H1 (cell line): ENCODE measurements around the gene ATP2B3. TPM values are rescaled to one million over a fixed set of nuclear protein-coding genes. Genes with fewer than 3 reads are reported as not detected.

Experiments used
- CBX5 ChIP-seq: fragments of 300-800, 300-1000 bp; sonication (generic); IDR thresholded peaks from 2 replicates; pipeline ENCODE4 v1.7.1; 2016; ENCODE audit warnings: antibody characterized with exemption, low read length, low read depth
- CEBPB ChIP-seq: IDR thresholded peaks from 2 replicates; pipeline ENCODE4 v1.6.1; 2012; ENCODE audit warnings: low read depth, low read length
- CREB1 ChIP-seq: IDR thresholded peaks from 2 replicates; pipeline ENCODE4 v1.6.1; 2012; ENCODE audit warnings: inconsistent platforms
- GTF2F1 ChIP-seq: IDR thresholded peaks from 2 replicates; pipeline ENCODE4 v1.6.1; 2012; ENCODE audit warnings: low read depth, low read length, improper control_type of control experiment, borderline replicate concordance
- KDM4A ChIP-seq: IDR thresholded peaks from one replicate; pipeline ENCODE4 v1.7.1; 2012; ENCODE audit warnings: low read depth, mild to moderate bottlenecking, moderate library complexity, low read length, inconsistent platforms; ENCODE audit not compliant: severe bottlenecking
- NANOG ChIP-seq: IDR thresholded peaks from 2 replicates; pipeline ENCODE4 v1.6.1; 2011; ENCODE audit warnings: low read length, low read depth, mild to moderate bottlenecking, inconsistent platforms; ENCODE audit not compliant: insufficient read depth, poor library complexity, severe bottlenecking
- RAD21 ChIP-seq, 2 experiments: IDR thresholded peaks in 1 of 2; conservative IDR thresholded peaks in 1 of 2; 2 replicates each; pipeline ENCODE4 v1.6.1; 2011; ENCODE audit warnings: low read depth in 2 of 2, low read length in 2 of 2, improper control_type of control experiment in 1 of 2, inconsistent platforms in 1 of 2, mild to moderate bottlenecking in 1 of 2, moderate library complexity in 1 of 2
- RXRA ChIP-seq: IDR thresholded peaks from 2 replicates; pipeline ENCODE4 v1.6.1; 2011; ENCODE audit warnings: low read depth, mild to moderate bottlenecking, low read length, moderate library complexity; ENCODE audit not compliant: insufficient read depth
- SIRT6 ChIP-seq: IDR thresholded peaks from one replicate; pipeline ENCODE4 v1.7.1; 2012; ENCODE audit warnings: low read length, inconsistent platforms
- SP1 ChIP-seq: IDR thresholded peaks from 2 replicates; pipeline ENCODE4 v1.6.1; 2011; ENCODE audit warnings: low read depth, low read length
- SP2 ChIP-seq: IDR thresholded peaks from 2 replicates; pipeline ENCODE4 v1.6.1; 2012; ENCODE audit warnings: mild to moderate bottlenecking, low read length, inconsistent platforms
- TAF1 ChIP-seq: IDR thresholded peaks from 2 replicates; pipeline ENCODE4 v1.6.1; 2011; ENCODE audit warnings: mild to moderate bottlenecking, low read depth, low read length
- polyA plus RNA-seq, 7 experiments: library from polyadenylated mRNA; depleted of rRNA in 3 of 7; stranded (reverse) in 5 of 7; unstranded in 2 of 7; fragments of >200 nt in 5 of 7; fragments of 200-250 nt in 2 of 7; gene quantifications; 1 replicate in 5 of 7; 2 replicates in 1 of 7; 4 replicates in 1 of 7; pipeline versions ENCODE4 v1.2.1 to v1.2.3, GENCODE V29; 2011 to 2013; ENCODE audit warnings: missing spikeins in 2 of 7, mixed read lengths in 2 of 7
- total RNA-seq: library from RNA; stranded (reverse); fragmentation: NEBNext Ultra II Directional; extraction: Animal tissue kit (Norgen Biotek cat#: 25700); gene quantifications from 2 replicates; pipeline ENCODE4 v1.2.1, GENCODE V29; 2021
- TF ChIP-seq, protein P1 (sequence below): fragments of 300-600 bp; sonication (generic); IDR thresholded peaks from 2 replicates; pipeline ENCODE4 v1.7.1; 2012; ENCODE audit warnings: low read length, moderate library complexity, mild to moderate bottlenecking, inconsistent platforms; ENCODE audit not compliant: insufficient replicate concordance

Gene ATP2B3
- total and polyA plus RNA-seq, 2 of the 8 experiments (the other 6 are each of a cell fraction or from before 2014, with no cell fraction given), result 0.14 to 0.19 TPM

DNA sequence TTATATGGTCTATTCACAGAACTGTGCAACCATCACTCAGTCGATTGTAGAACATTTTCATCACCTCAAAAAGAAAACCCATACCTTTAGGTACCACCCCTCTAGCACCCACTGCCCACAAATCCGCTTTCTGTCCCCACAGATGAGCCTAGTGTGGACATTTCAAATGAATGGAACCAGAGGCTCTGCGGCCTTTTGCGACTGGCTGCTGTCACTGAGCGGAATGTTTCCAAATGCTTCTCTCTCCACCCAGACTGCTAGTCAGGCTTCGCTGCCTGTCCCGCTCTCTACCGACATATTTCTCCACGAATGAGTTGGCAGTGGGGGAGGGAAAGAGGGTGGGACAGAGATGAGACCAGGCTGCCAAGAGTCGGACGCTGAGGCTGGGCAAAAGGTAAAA lies 24.4 kb upstream of the ATP2B3 start (continued):
- TF ChIP-seq, protein P1, sequence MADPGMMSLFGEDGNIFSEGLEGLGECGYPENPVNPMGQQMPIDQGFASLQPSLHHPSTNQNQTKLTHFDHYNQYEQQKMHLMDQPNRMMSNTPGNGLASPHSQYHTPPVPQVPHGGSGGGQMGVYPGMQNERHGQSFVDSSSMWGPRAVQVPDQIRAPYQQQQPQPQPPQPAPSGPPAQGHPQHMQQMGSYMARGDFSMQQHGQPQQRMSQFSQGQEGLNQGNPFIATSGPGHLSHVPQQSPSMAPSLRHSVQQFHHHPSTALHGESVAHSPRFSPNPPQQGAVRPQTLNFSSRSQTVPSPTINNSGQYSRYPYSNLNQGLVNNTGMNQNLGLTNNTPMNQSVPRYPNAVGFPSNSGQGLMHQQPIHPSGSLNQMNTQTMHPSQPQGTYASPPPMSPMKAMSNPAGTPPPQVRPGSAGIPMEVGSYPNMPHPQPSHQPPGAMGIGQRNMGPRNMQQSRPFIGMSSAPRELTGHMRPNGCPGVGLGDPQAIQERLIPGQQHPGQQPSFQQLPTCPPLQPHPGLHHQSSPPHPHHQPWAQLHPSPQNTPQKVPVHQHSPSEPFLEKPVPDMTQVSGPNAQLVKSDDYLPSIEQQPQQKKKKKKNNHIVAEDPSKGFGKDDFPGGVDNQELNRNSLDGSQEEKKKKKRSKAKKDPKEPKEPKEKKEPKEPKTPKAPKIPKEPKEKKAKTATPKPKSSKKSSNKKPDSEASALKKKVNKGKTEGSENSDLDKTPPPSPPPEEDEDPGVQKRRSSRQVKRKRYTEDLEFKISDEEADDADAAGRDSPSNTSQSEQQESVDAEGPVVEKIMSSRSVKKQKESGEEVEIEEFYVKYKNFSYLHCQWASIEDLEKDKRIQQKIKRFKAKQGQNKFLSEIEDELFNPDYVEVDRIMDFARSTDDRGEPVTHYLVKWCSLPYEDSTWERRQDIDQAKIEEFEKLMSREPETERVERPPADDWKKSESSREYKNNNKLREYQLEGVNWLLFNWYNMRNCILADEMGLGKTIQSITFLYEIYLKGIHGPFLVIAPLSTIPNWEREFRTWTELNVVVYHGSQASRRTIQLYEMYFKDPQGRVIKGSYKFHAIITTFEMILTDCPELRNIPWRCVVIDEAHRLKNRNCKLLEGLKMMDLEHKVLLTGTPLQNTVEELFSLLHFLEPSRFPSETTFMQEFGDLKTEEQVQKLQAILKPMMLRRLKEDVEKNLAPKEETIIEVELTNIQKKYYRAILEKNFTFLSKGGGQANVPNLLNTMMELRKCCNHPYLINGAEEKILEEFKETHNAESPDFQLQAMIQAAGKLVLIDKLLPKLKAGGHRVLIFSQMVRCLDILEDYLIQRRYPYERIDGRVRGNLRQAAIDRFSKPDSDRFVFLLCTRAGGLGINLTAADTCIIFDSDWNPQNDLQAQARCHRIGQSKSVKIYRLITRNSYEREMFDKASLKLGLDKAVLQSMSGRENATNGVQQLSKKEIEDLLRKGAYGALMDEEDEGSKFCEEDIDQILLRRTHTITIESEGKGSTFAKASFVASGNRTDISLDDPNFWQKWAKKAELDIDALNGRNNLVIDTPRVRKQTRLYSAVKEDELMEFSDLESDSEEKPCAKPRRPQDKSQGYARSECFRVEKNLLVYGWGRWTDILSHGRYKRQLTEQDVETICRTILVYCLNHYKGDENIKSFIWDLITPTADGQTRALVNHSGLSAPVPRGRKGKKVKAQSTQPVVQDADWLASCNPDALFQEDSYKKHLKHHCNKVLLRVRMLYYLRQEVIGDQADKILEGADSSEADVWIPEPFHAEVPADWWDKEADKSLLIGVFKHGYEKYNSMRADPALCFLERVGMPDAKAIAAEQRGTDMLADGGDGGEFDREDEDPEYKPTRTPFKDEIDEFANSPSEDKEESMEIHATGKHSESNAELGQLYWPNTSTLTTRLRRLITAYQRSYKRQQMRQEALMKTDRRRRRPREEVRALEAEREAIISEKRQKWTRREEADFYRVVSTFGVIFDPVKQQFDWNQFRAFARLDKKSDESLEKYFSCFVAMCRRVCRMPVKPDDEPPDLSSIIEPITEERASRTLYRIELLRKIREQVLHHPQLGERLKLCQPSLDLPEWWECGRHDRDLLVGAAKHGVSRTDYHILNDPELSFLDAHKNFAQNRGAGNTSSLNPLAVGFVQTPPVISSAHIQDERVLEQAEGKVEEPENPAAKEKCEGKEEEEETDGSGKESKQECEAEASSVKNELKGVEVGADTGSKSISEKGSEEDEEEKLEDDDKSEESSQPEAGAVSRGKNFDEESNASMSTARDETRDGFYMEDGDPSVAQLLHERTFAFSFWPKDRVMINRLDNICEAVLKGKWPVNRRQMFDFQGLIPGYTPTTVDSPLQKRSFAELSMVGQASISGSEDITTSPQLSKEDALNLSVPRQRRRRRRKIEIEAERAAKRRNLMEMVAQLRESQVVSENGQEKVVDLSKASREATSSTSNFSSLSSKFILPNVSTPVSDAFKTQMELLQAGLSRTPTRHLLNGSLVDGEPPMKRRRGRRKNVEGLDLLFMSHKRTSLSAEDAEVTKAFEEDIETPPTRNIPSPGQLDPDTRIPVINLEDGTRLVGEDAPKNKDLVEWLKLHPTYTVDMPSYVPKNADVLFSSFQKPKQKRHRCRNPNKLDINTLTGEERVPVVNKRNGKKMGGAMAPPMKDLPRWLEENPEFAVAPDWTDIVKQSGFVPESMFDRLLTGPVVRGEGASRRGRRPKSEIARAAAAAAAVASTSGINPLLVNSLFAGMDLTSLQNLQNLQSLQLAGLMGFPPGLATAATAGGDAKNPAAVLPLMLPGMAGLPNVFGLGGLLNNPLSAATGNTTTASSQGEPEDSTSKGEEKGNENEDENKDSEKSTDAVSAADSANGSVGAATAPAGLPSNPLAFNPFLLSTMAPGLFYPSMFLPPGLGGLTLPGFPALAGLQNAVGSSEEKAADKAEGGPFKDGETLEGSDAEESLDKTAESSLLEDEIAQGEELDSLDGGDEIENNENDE, result no peak
- TF ChIP-seq SP2 (no peak), NANOG (no peak), KDM4A (no peak), CBX5 (no peak), SP1 (no peak), CEBPB (no peak), TAF1 (no peak), RXRA (no peak), SIRT6 (no peak), RAD21 (IDR thresholded peaks at IDR 0.05 in 1 of 2, conservative IDR thresholded peaks at IDR 0.05 in 1 of 2; ENCODE audit: low read depth in 2 of 2, low read length in 2 of 2) (no peak), GTF2F1 (no peak), CREB1 (no peak)
